Astrocyte (in vitro differentiated cells and primary cell): ENCODE measurements around the gene USP15.

ENCODE experiments used
- CTCF ChIP-seq: IDR thresholded peaks from 2 replicates; pipeline ENCODE4 v1.5.1; 2011; ENCODE audit warnings: low read depth, mild to moderate bottlenecking, inconsistent platforms, low read length, moderate library complexity; ENCODE audit not compliant: insufficient read depth
- EZH2 ChIP-seq: IDR thresholded peaks from 2 replicates; pipeline ENCODE4 v1.6.1; 2012; ENCODE audit warnings: mild to moderate bottlenecking, low read length, inconsistent platforms; ENCODE audit not compliant: insufficient read depth

- TF ChIP-seq CTCF (no peak), EZH2 (no peak)
These were observed 188.2 kb downstream of the USP15 start for GRCh38 chr12:62448436-62448835.
